IPS-15b (cell line): ENCODE measurements around the gene CTSD.

Source experiments
- H3K27me3 ChIP-seq: one replicate; pipeline ENCODE4 v1.6.1; 2013; ENCODE audit warnings: low read length; ENCODE audit not compliant: control insufficient read depth, insufficient read depth
- H3K36me3 ChIP-seq: one replicate; pipeline ENCODE4 v1.6.1; 2013; ENCODE audit warnings: low read length; ENCODE audit not compliant: control insufficient read depth, insufficient read depth
- H3K4me1 ChIP-seq: one replicate; pipeline ENCODE4 v1.6.1; 2013; ENCODE audit warnings: mild to moderate bottlenecking, low read length; ENCODE audit not compliant: control insufficient read depth, insufficient read depth
- H3K4me3 ChIP-seq: one replicate; pipeline ENCODE4 v1.5.1; 2013; ENCODE audit warnings: low read depth, low read length
- H3K9ac ChIP-seq: one replicate; pipeline ENCODE4 v1.6.1; 2013; ENCODE audit warnings: low read depth, mild to moderate bottlenecking, low read length
- H3K9me3 ChIP-seq: one replicate; pipeline ENCODE4 v1.6.1; 2013; ENCODE audit warnings: mild to moderate bottlenecking, low read length; ENCODE audit not compliant: control insufficient read depth, insufficient read depth

The CTSD gene

GRCh38 chr11:1793081-1793480 is 29.4 kb upstream of the CTSD start:
- Histone ChIP-seq H3K36me3 (no peaks in the 10 kb centered on the region), H3K4me1 (no peaks in the 10 kb centered on the region), H3K9me3 (no peaks in the 10 kb centered on the region), H3K4me3 (no peak overlapping the region), H3K9ac (no peak overlapping the region), H3K27me3 (peaks cover 6% of the 10 kb centered on the region)

- H3K4me3 ChIP-seq = no peak overlapping the region
- H3K27me3 ChIP-seq = peaks cover 6% of the 10 kb centered on the region
- no peak overlapping the region for H3K9ac ChIP-seq
- no peaks in the 10 kb centered on the region for H3K9me3 ChIP-seq
- H3K36me3 ChIP-seq = no peaks in the 10 kb centered on the region
- H3K4me1 ChIP-seq = no peaks in the 10 kb centered on the region
Measured at GRCh38 chr11:1792461-1792860, 28.7 kb upstream of the CTSD start.

GRCh38 chr11:1791912-1792311 is 28.2 kb upstream of the CTSD start:
- H3K9me3 ChIP-seq = no peaks in the 10 kb centered on the region
- H3K36me3 ChIP-seq = no peaks in the 10 kb centered on the region
- no peak overlapping the region for H3K9ac ChIP-seq
- H3K4me3 ChIP-seq = no peak overlapping the region
- no peaks in the 10 kb centered on the region for H3K4me1 ChIP-seq
- H3K27me3 ChIP-seq = peaks cover 6% of the 10 kb centered on the region

DNA sequence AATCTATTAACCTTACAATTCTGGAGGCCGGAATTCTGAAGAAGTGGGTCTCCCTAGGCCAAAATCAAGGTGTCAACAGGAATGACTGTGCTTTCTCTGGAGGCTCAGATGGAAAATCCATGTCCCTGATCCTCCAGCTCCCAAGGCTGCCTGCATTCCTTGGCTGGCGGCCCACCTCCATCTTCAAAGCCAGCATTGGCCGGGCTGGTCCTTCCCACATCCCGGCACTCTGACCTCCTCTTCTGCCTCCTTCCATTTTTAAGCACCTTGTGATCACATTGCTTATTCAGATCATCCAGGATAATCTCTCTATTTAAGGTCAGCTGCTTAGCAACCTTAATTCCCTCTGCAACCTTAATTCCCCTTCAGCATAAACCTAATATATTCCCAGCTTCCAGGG is 22.7 kb upstream of the CTSD start:
- Histone ChIP-seq H3K9ac (no peak overlapping the region), H3K27me3 (peaks cover 3% of the 10 kb centered on the region), H3K36me3 (no peaks in the 10 kb centered on the region), H3K9me3 (no peaks in the 10 kb centered on the region), H3K4me3 (no peak overlapping the region), H3K4me1 (no peaks in the 10 kb centered on the region)

DNA sequence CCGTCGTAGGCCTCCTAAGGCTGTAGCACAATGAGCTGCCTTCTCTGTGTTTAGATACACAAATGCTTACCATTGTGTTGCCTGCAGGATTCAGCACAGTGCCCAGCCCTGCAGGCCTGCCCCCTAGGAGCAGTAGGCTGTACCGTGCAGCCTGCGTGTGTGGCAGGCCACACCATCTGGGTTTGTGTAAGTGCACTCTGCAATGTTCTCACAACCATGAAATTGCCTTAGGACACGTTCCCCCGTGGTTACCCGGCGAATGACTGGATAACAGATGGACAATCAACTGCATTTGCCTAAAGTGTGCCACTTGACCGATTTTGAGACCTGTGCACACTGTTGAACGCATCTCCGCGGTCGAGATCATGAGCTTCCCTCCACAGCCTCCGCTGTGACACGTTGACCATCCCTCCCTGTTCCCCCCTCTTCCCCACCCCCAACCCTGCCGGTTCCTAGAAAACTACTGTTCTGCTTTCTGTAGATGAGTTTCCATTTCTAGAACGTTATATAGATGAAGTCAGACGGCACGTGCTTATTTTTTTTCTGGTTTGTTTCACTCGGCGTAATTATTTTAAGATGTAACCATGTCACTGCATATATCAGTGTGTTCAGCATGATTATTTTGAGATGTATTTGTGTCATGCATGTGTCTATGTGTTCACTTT is 22.2 kb upstream of the CTSD start:
- peaks cover 3% of the 10 kb centered on the region for H3K27me3 ChIP-seq
- H3K4me3 ChIP-seq = no peak overlapping the region
- H3K36me3 ChIP-seq = no peaks in the 10 kb centered on the region
- no peak overlapping the region for H3K9ac ChIP-seq
- H3K4me1 ChIP-seq = no peaks in the 10 kb centered on the region
- H3K9me3 ChIP-seq = no peaks in the 10 kb centered on the region

DNA sequence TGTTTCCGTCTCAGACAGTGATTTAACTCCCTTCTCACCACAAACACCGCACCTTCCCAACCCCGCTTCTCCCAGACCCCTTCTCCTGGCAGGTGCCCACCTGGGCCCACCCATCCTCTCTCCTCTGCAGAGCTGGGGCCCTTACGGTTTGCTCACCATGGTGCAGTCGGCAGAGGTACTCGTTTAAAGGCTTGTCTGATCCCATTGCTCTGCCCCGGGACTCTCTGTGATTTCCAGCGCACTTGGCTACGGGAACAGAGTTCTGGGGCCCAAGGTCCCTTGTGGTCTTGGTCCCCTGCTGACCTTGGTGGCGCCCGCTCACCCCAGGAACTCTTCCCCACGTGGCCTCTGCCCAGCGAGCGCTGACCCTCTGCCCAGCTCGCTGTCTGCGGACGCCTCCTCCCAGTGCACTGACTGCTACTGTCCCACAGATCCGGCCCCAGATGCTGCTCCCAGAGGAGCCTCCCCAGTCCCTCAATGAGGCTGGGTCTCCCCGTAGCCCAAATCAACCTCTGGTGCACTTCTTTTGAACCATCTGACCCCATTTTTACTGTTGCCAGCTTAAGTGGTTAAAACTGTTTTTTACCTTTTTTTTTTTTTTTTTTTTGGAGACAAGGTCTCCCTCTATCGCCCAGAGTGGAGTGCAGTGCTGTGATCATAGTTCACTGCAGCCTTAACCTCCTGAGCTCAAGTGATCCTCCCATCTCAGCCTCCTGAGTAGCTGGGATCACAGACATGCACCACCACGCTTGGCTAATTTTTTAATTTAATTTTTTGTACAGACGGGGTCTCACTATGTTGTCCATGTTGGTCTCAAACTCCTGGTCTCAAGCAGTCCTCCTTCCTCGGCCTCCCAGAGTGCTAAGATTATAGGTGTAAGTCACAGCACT is 21.3 kb upstream of the CTSD start:
- Histone ChIP-seq H3K9ac (no peak overlapping the region), H3K4me1 (no peaks in the 10 kb centered on the region), H3K36me3 (no peaks in the 10 kb centered on the region), H3K9me3 (no peaks in the 10 kb centered on the region), H3K27me3 (no peaks in the 10 kb centered on the region), H3K4me3 (no peak overlapping the region)

- no peaks in the 10 kb centered on the region for H3K9me3 ChIP-seq
- no peaks in the 10 kb centered on the region for H3K27me3 ChIP-seq
- H3K4me3 ChIP-seq = no peak overlapping the region
- H3K9ac ChIP-seq = no peak overlapping the region
- H3K36me3 ChIP-seq = no peaks in the 10 kb centered on the region
- no peaks in the 10 kb centered on the region for H3K4me1 ChIP-seq
Measured at GRCh38 chr11:1783725-1784529, 20.2 kb upstream of the CTSD start.

GRCh38 chr11:1782831-1783724 is 19.4 kb upstream of the CTSD start:
- no peaks in the 10 kb centered on the region for H3K9me3 ChIP-seq
- H3K36me3 ChIP-seq = no peaks in the 10 kb centered on the region
- H3K27me3 ChIP-seq = no peaks in the 10 kb centered on the region
- H3K9ac ChIP-seq = no peak overlapping the region
- no peak overlapping the region for H3K4me3 ChIP-seq
- no peaks in the 10 kb centered on the region for H3K4me1 ChIP-seq

GRCh38 chr11:1782031-1782590 is 18.4 kb upstream of the CTSD start:
- H3K27me3 ChIP-seq = no peaks in the 10 kb centered on the region
- no peaks in the 10 kb centered on the region for H3K36me3 ChIP-seq
- H3K9me3 ChIP-seq = no peaks in the 10 kb centered on the region
- H3K9ac ChIP-seq = no peak overlapping the region
- no peak overlapping the region for H3K4me3 ChIP-seq
- H3K4me1 ChIP-seq = no peaks in the 10 kb centered on the region

- H3K36me3 ChIP-seq = no peaks in the 10 kb centered on the region
- no peak overlapping the region for H3K9ac ChIP-seq
- no peaks in the 10 kb centered on the region for H3K9me3 ChIP-seq
- H3K27me3 ChIP-seq = no peaks in the 10 kb centered on the region
- H3K4me3 ChIP-seq = no peak overlapping the region
- no peaks in the 10 kb centered on the region for H3K4me1 ChIP-seq
Measured at GRCh38 chr11:1781593-1781975, 17.9 kb upstream of the CTSD start.
